Neural cell (in vitro differentiated cells): ENCODE measurements around the gene RAP1A. TPM values are rescaled to one million over a fixed set of nuclear protein-coding genes. Genes with fewer than 3 reads are reported as not detected.

Experiments used
- H2AFZ ChIP-seq: fragments of 200-600, 300-800 bp; sonication (generic), shearing (Covaris generic); 2 replicates; pipeline ENCODE4 v1.6.0; 2014; ENCODE audit warnings: low read depth, mild to moderate bottlenecking, antibody characterized with exemption, low read length, moderate library complexity
- H3F3A ChIP-seq: fragments of 200-600 bp; shearing (Covaris generic); 2 replicates; pipeline ENCODE4 v1.6.1; 2016; ENCODE audit warnings: mild to moderate bottlenecking, moderate library complexity, mixed read lengths, antibody characterized with exemption, low read length; ENCODE audit not compliant: insufficient read depth, poor library complexity, severe bottlenecking
- H3K27ac ChIP-seq: fragments of 200-600, 300-800 bp; sonication (generic), shearing (Covaris generic); 2 replicates; pipeline ENCODE4 v1.5.1; 2014; ENCODE audit warnings: mild to moderate bottlenecking, low read length, moderate library complexity
- H3K27me3 ChIP-seq: fragments of 300-800, 200-600 bp; sonication (generic), shearing (Covaris generic); 2 replicates; pipeline ENCODE4 v1.6.0; 2014; ENCODE audit warnings: mild to moderate bottlenecking, low read depth, low read length, moderate library complexity; ENCODE audit not compliant: insufficient read depth
- H3K36me3 ChIP-seq: fragments of 300-800, 200-600 bp; sonication (generic), shearing (Covaris generic); 2 replicates; pipeline ENCODE4 v1.5.1; 2014; ENCODE audit warnings: mild to moderate bottlenecking, antibody characterized with exemption, low read length, moderate library complexity; ENCODE audit not compliant: insufficient read depth
- H3K4me2 ChIP-seq: fragments of 300-800, 200-600 bp; sonication (generic), shearing (Covaris generic); 2 replicates; pipeline ENCODE4 v1.6.0; 2014; ENCODE audit warnings: mild to moderate bottlenecking, low read length
- H3K4me3 ChIP-seq: fragments of 300-800, 200-600 bp; sonication (generic), shearing (Covaris generic); 2 replicates; pipeline ENCODE4 v1.5.1; 2014; ENCODE audit warnings: mild to moderate bottlenecking, low read length, moderate library complexity
- H3K79me2 ChIP-seq: fragments of 200-600 bp; shearing (Covaris generic); replicated peaks from 2 replicates; pipeline ENCODE4 v1.6.0; 2014; ENCODE audit warnings: mild to moderate bottlenecking, low read length, moderate library complexity; ENCODE audit not compliant: insufficient read depth
- H3K9ac ChIP-seq: fragments of 300-800, 200-600 bp; sonication (generic), shearing (Covaris generic); 2 replicates; pipeline ENCODE4 v1.6.1; 2016; ENCODE audit warnings: mild to moderate bottlenecking, low read length, mixed read lengths
- H3K9me2 ChIP-seq: fragments of 200-600 bp; shearing (Covaris generic); 2 replicates; pipeline ENCODE4 v1.6.1; 2016; ENCODE audit warnings: mild to moderate bottlenecking, low read length, mixed read lengths; ENCODE audit not compliant: insufficient read depth
- H3K9me3 ChIP-seq: fragments of 200-600, 300-800 bp; sonication (generic), shearing (Covaris generic); 2 replicates; pipeline ENCODE4 v1.6.1; 2016; ENCODE audit warnings: mild to moderate bottlenecking, mixed run types, low read length, moderate library complexity, mixed read lengths
- H4K20me1 ChIP-seq: fragments of 200-600 bp; shearing (Covaris generic); 2 replicates; pipeline ENCODE4 v1.6.1; 2016; ENCODE audit warnings: mild to moderate bottlenecking, mixed run types; ENCODE audit not compliant: insufficient read depth
- EP300 ChIP-seq: fragments of 450-650 bp; conservative IDR thresholded peaks from 2 replicates; pipeline ENCODE4 v1.6.1; 2014; ENCODE audit warnings: antibody characterized with exemption, mild to moderate bottlenecking, moderate library complexity; ENCODE audit not compliant: poor library complexity, severe bottlenecking
- EZH2 ChIP-seq: fragments of 200-600, 300-800 bp; shearing (Covaris generic), sonication (generic); IDR thresholded peaks from 2 replicates; pipeline ENCODE4 v1.6.1; 2014; ENCODE audit warnings: antibody characterized with exemption, low read length, borderline replicate concordance, mild to moderate bottlenecking; ENCODE audit not compliant: insufficient read depth, poor library complexity, severe bottlenecking
- MXI1 ChIP-seq: fragments of 450-650 bp; conservative IDR thresholded peaks from 2 replicates; pipeline ENCODE4 v1.6.1; 2014; ENCODE audit warnings: antibody characterized with exemption, mild to moderate bottlenecking; ENCODE audit not compliant: poor library complexity, severe bottlenecking
- POLR2AphosphoS5 ChIP-seq: IDR thresholded peaks from 2 replicates; pipeline ENCODE4 v1.6.1; 2012
- RAD21 ChIP-seq: fragments of 450-650 bp; conservative IDR thresholded peaks from 2 replicates; pipeline ENCODE4 v1.6.1; 2014; ENCODE audit warnings: antibody characterized with exemption, mild to moderate bottlenecking, moderate library complexity
- SMC3 ChIP-seq: fragments of 450-650 bp; conservative IDR thresholded peaks from 2 replicates; pipeline ENCODE4 v1.6.1; 2014; ENCODE audit warnings: antibody characterized with exemption, mild to moderate bottlenecking, moderate library complexity; ENCODE audit not compliant: poor library complexity
- TAF1 ChIP-seq: IDR thresholded peaks from 2 replicates; pipeline ENCODE4 v1.6.1; 2012; ENCODE audit warnings: low read depth
- polyA plus RNA-seq: library from polyadenylated mRNA; depleted of rRNA; stranded (reverse); fragments of >200 nt; gene quantifications from 2 replicates; pipeline ENCODE4 v1.2.3, GENCODE V29; 2014
- TF ChIP-seq, protein P1 (sequence below): fragments of 450-650 bp; IDR thresholded peaks from 2 replicates; pipeline ENCODE4 v1.5.1; 2014; ENCODE audit warnings: antibody characterized with exemption, mild to moderate bottlenecking, moderate library complexity; ENCODE audit not compliant: poor library complexity, severe bottlenecking
- TF ChIP-seq, protein P2 (sequence below): IDR thresholded peaks from 2 replicates; pipeline ENCODE4 v1.6.1; 2012; ENCODE audit warnings: borderline replicate concordance

RAP1A gene
- polyA plus RNA-seq, 1 donor from 2014 or later = 28.7 TPM

DNA sequence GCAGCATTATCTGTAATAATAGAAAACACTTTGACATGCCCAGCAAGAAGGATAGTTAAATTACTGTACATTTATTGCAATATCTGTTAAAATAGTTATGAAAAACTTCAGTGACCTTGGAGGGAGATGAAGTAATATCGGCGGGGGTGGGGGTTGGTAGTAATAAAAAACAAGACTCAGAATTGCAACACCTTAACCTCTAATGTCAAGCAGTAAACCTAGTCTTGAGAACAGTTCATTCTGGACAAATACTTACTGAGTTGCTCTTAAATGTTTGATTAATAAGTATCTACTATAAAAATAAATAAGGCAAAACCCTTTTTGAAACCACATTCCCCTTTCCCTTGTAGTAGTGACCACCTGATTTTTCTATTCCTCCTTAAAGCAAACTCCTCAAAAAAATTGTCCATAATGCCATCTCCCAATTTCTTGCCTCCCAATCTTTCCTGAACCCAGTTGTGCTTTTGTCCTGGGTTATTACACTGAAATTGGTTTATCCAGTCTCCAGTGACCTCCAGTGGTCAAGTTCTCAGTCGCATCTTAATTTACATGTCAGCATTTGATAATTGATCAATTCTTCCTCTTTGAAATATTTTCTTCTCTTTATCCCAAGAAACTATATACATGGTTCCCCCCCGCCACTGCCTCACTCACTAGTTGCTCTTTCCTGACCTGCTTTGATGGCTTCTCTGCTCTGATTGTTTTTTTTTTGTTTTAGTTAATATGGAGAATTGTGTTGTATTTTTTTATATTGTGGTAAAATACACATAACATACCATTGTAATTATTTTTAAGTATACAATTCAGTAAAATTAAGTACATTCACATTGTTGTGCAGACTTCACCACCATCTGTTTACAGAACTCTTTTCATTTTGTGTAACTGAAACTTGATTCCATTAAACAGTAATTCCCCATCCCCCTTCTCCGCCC is 36.8 kb downstream of the RAP1A start:
- Histone ChIP-seq H3K4me2 (no peak overlapping the region), H2AFZ (no peak overlapping the region), H3F3A (no peaks in the 10 kb centered on the region), H3K36me3 (no peaks in the 10 kb centered on the region), H3K27me3 (no peaks in the 10 kb centered on the region), H3K27ac (no peak overlapping the region), H3K9me3 (no peaks in the 10 kb centered on the region), H3K4me3 (no peak overlapping the region), H3K79me2 (no peaks in the 10 kb centered on the region), H3K9ac (no peak overlapping the region), H3K9me2 (no peaks in the 10 kb centered on the region), H4K20me1 (no peaks in the 10 kb centered on the region)
- TF ChIP-seq, protein P1, sequence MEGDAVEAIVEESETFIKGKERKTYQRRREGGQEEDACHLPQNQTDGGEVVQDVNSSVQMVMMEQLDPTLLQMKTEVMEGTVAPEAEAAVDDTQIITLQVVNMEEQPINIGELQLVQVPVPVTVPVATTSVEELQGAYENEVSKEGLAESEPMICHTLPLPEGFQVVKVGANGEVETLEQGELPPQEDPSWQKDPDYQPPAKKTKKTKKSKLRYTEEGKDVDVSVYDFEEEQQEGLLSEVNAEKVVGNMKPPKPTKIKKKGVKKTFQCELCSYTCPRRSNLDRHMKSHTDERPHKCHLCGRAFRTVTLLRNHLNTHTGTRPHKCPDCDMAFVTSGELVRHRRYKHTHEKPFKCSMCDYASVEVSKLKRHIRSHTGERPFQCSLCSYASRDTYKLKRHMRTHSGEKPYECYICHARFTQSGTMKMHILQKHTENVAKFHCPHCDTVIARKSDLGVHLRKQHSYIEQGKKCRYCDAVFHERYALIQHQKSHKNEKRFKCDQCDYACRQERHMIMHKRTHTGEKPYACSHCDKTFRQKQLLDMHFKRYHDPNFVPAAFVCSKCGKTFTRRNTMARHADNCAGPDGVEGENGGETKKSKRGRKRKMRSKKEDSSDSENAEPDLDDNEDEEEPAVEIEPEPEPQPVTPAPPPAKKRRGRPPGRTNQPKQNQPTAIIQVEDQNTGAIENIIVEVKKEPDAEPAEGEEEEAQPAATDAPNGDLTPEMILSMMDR = peak; percentile 35
- peak; percentile 36 for TF ChIP-seq RAD21
- TF ChIP-seq TAF1 = no peak
- no peak for TF ChIP-seq EZH2

DNA sequence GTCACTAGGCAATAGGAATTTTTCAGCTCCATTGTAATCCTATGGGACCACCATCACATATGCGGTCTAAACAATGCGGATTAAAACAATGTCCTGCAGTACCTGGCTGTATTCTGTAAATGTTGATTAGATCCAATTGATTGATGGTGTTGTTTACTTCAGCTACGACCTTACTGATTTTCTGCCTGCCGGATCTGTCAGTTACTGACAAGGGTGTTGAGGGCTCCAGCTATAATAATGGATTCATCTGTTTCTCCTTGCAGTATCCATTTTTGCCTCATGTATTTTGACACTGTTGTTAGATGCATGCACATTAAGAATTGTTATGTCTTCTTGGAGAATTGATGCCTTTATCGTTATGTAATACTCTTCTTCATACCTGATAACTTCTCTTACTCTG is 39.0 kb downstream of the RAP1A start:
- Histone ChIP-seq H3K27me3 (no peaks in the 10 kb centered on the region), H2AFZ (no peak overlapping the region), H3K9me2 (no peaks in the 10 kb centered on the region), H3K9me3 (peaks cover 3% of the 10 kb centered on the region), H3K27ac (no peak overlapping the region), H4K20me1 (no peaks in the 10 kb centered on the region), H3K79me2 (peaks cover 5% of the 10 kb centered on the region), H3F3A (no peaks in the 10 kb centered on the region), H3K36me3 (no peaks in the 10 kb centered on the region), H3K9ac (no peak overlapping the region), H3K4me3 (peak overlapping the region; percentile 9), H3K4me2 (peak overlapping the region; percentile 9)
- no peak for TF ChIP-seq RAD21
- no peak for TF ChIP-seq MXI1
- peak; percentile 87 for TF ChIP-seq EP300
- no peak for TF ChIP-seq EZH2
- TF ChIP-seq TAF1 = no peak
- TF ChIP-seq, protein P2, sequence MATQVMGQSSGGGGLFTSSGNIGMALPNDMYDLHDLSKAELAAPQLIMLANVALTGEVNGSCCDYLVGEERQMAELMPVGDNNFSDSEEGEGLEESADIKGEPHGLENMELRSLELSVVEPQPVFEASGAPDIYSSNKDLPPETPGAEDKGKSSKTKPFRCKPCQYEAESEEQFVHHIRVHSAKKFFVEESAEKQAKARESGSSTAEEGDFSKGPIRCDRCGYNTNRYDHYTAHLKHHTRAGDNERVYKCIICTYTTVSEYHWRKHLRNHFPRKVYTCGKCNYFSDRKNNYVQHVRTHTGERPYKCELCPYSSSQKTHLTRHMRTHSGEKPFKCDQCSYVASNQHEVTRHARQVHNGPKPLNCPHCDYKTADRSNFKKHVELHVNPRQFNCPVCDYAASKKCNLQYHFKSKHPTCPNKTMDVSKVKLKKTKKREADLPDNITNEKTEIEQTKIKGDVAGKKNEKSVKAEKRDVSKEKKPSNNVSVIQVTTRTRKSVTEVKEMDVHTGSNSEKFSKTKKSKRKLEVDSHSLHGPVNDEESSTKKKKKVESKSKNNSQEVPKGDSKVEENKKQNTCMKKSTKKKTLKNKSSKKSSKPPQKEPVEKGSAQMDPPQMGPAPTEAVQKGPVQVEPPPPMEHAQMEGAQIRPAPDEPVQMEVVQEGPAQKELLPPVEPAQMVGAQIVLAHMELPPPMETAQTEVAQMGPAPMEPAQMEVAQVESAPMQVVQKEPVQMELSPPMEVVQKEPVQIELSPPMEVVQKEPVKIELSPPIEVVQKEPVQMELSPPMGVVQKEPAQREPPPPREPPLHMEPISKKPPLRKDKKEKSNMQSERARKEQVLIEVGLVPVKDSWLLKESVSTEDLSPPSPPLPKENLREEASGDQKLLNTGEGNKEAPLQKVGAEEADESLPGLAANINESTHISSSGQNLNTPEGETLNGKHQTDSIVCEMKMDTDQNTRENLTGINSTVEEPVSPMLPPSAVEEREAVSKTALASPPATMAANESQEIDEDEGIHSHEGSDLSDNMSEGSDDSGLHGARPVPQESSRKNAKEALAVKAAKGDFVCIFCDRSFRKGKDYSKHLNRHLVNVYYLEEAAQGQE = peak; percentile 15
- TF ChIP-seq, protein P1 = no peak
- TF ChIP-seq SMC3 = no peak
- TF ChIP-seq POLR2AphosphoS5 = peak; percentile 63
